ENCODE measurements around the gene RBBP5. TPM values are rescaled to one million over a fixed set of nuclear protein-coding genes. Genes with fewer than 3 reads are reported as not detected.

The RBBP5 gene
- polyA plus RNA-seq, 10 donors, result 8.3 to 14.0 (median 11.2) TPM

GRCh38 chr1:205137901-205138300, 16.1 kb upstream of the RBBP5 start:
- DNase-seq, result no peak

- DNase-seq, result no peak
Observed at GRCh38 chr1:205133287-205133686, 11.5 kb upstream of the RBBP5 start.

- DNase-seq, result no peak
Observed at GRCh38 chr1:205129447-205130029, 7.8 kb upstream of the RBBP5 start.

GRCh38 chr1:205128050-205128449, 6.3 kb upstream of the RBBP5 start:
- no peak for DNase-seq

- DNase-seq, result no peak
Observed at GRCh38 chr1:205127646-205128045, 5.9 kb upstream of the RBBP5 start.

GRCh38 chr1:205124726-205125125, 2.9 kb upstream of the RBBP5 start:
- no peak for DNase-seq

- peak in 1 of 3 donors; percentile 5 for DNase-seq
Observed at GRCh38 chr1:205122489-205122882, 708 bp upstream of the RBBP5 start.

- DNase-seq, result no peak
Observed at GRCh38 chr1:205118752-205119151, 3.0 kb downstream of the RBBP5 start.

- no peak for DNase-seq
Observed at GRCh38 chr1:205111354-205111753, 10.4 kb downstream of the RBBP5 start.

- no peak for DNase-seq
Observed at GRCh38 chr1:205109711-205110110, 12.1 kb downstream of the RBBP5 start.

- DNase-seq, result no peak
Observed at GRCh38 chr1:205109269-205109668, 12.5 kb downstream of the RBBP5 start.

- DNase-seq, result no peak
Observed at GRCh38 chr1:205108464-205108863, 13.3 kb downstream of the RBBP5 start.

GRCh38 chr1:205107327-205107726, 14.5 kb downstream of the RBBP5 start:
- DNase-seq, result no peak

GRCh38 chr1:205102404-205102803, 19.4 kb downstream of the RBBP5 start:
- no peak for DNase-seq

GRCh38 chr1:205098242-205098641, 23.5 kb downstream of the RBBP5 start:
- DNase-seq, result no peak

GRCh38 chr1:205095422-205095821, 26.4 kb downstream of the RBBP5 start:
- no peak for DNase-seq

GRCh38 chr1:205091043-205091740, 30.6 kb downstream of the RBBP5 start:
- no peak for DNase-seq

GRCh38 chr1:205088341-205088740, 33.4 kb downstream of the RBBP5 start:
- DNase-seq, result no peak

- DNase-seq, result no peak
Observed at GRCh38 chr1:205084360-205084759, 37.4 kb downstream of the RBBP5 start, which contains the start of gene TMEM81. TMEM81 (minus strand) TSS chr1:205084460; CDS start chr1:205084320, 140 bp downstream.

GRCh38 chr1:205082431-205082830, 39.3 kb downstream of the RBBP5 start:
- no peak for DNase-seq

- DNase-seq, result no peak
Observed at GRCh38 chr1:205077934-205078311, 43.9 kb downstream of the RBBP5 start.

GRCh38 chr1:205077158-205077933, 44.4 kb downstream of the RBBP5 start:
- DNase-seq, result peak in 1 of 3 donors; percentile 7

GRCh38 chr1:205076245-205076761, 45.5 kb downstream of the RBBP5 start:
- no peak for DNase-seq
